AG04450 (cell line): ENCODE measurements around the gene HRH1. TPM values are rescaled to one million over a fixed set of nuclear protein-coding genes. Genes with fewer than 3 reads are reported as not detected.

Experiments used
- CTCF ChIA-PET: fragments of 300-600, 350-600 bp; formaldehyde crosslinking; extraction: SDS; loops from one replicate; lab custom pipeline; 2022; ENCODE audit warnings: antibody characterized with exemption, inconsistent platforms; lab: Charles Lee
- POLR2A ChIA-PET: fragments of 350-600 bp; formaldehyde crosslinking; extraction: SDS; loops from one replicate; lab custom pipeline; 2021; ENCODE audit warnings: antibody characterized with exemption, inconsistent platforms; lab: Yijun Ruan, JAX
- DNase-seq: peaks from one replicate; pipeline ENCODE4 v3.0.0-alpha.2; 2011; ENCODE audit warnings: low read depth, low spot score
- H3K27ac ChIP-seq: one replicate; pipeline ENCODE4 v1.5.1; 2012; ENCODE audit warnings: low read depth, low read length, control low read depth
- H3K27me3 ChIP-seq: one replicate; pipeline ENCODE4 v1.6.0; 2012; ENCODE audit warnings: low read length; ENCODE audit not compliant: control insufficient read depth, insufficient read depth
- H3K4me3 ChIP-seq: 2 replicates; pipeline ENCODE4 v1.5.1; 2011; ENCODE audit warnings: mild to moderate bottlenecking, low read depth, low read length, control low read depth
- H3K9me3 ChIP-seq: 2 replicates; pipeline ENCODE4 v1.5.1; 2012; ENCODE audit warnings: low read length; ENCODE audit not compliant: control insufficient read depth, insufficient read depth
- CTCF ChIP-seq: IDR thresholded peaks from 2 replicates; pipeline ENCODE4 v1.5.1; 2011; ENCODE audit warnings: low read depth, low read length, control low read depth, inconsistent platforms
- polyA plus RNA-seq: library from polyadenylated mRNA; depleted of rRNA; stranded (reverse); fragments of >200 nt; gene quantifications from 2 replicates; pipeline ENCODE4 v1.2.3, GENCODE V29; 2011

HRH1 gene
- polyA plus RNA-seq, 1 experiment = 25.4 TPM

- DNase-seq = no peak
- ChIA-PET CTCF (interaction anchor here (1.0 kb wide), 2 partner anchors 14 to 127 kb away, joined by 3 to 4 read pairs; no protein-coding TSS in a partner anchor), POLR2A (interaction anchor here (1.0 to 2.7 kb wide), 3 partner anchors 10 to 87 kb away, joined by 3 to 20 read pairs (median 3); partner anchors contain the start of gene ATG7)
- TF ChIP-seq CTCF = no peak
- Histone ChIP-seq H3K27me3 (no peaks in the 10 kb centered on the region), H3K27ac (peak overlapping the region; percentile 74), H3K9me3 (no peaks in the 10 kb centered on the region), H3K4me3 (no peak overlapping the region)
Observed at GRCh38 chr3:11282250-11283138, 128.2 kb downstream of the HRH1 start.

- no peaks in the 10 kb centered on the region for H3K27me3 ChIP-seq
- TF ChIP-seq CTCF = no peak
- peak overlapping the region; percentile 74 for H3K27ac ChIP-seq
- CTCF ChIA-PET = interaction anchor here (1.0 kb wide), 1 partner anchor 14 kb away, joined by 4 read pairs; no protein-coding TSS in a partner anchor
- POLR2A ChIA-PET = interaction anchor here (1.0 to 2.7 kb wide), 2 partner anchors 9 to 10 kb away, joined by 3 to 20 read pairs; partner anchors contain the start of gene ATG7
- H3K9me3 ChIP-seq = no peaks in the 10 kb centered on the region
- no peak for DNase-seq
- no peak overlapping the region for H3K4me3 ChIP-seq
Observed at GRCh38 chr3:11283139-11283475, 128.8 kb downstream of the HRH1 start.

- ChIA-PET POLR2A (no interaction called here), CTCF (no interaction called here)
- no peaks in the 10 kb centered on the region for H3K9me3 ChIP-seq
- H3K4me3 ChIP-seq = no peak overlapping the region
- DNase-seq = no peak
- no peak for TF ChIP-seq CTCF
- no peaks in the 10 kb centered on the region for H3K27me3 ChIP-seq
- H3K27ac ChIP-seq = no peak overlapping the region
Observed at GRCh38 chr3:11284011-11284410, 129.7 kb downstream of the HRH1 start.

- no peak for TF ChIP-seq CTCF
- ChIA-PET CTCF (interaction anchor here (0.6 to 1.0 kb wide), 3 partner anchors 8 to 225 kb away, joined by 3 read pairs; partner anchors contain the start of gene ATG7), POLR2A (no interaction called here)
- H3K4me3 ChIP-seq = no peak overlapping the region
- no peak overlapping the region for H3K27ac ChIP-seq
- H3K9me3 ChIP-seq = no peaks in the 10 kb centered on the region
- DNase-seq = no peak
- no peaks in the 10 kb centered on the region for H3K27me3 ChIP-seq
Observed at GRCh38 chr3:11285471-11285870, 131.2 kb downstream of the HRH1 start.

GRCh38 chr3:11287404-11287803, 133.1 kb downstream of the HRH1 start:
- POLR2A ChIA-PET = interaction anchor here (1.5 to 2.7 kb wide), 3 partner anchors 9 to 49 kb away, joined by 6 to 16 read pairs (median 11); partner anchors contain the start of gene ATG7
- CTCF ChIA-PET = interaction anchor here (0.6 to 1.8 kb wide), 5 partner anchors 9 to 227 kb away, joined by 3 to 11 read pairs (median 4); no protein-coding TSS in a partner anchor
- no peak for DNase-seq

More at GRCh38 chr3:11287404-11287803, 133.1 kb downstream of the HRH1 start:
- no peak overlapping the region for H3K4me3 ChIP-seq
- H3K27ac ChIP-seq = peak overlapping the region; percentile 84
- H3K9me3 ChIP-seq = no peaks in the 10 kb centered on the region
- TF ChIP-seq CTCF = no peak
- H3K27me3 ChIP-seq = no peaks in the 10 kb centered on the region
